Mesothelial cell of epicardium (in vitro differentiated cells): ENCODE results near the gene RAB17. TPM values are rescaled to one million over a fixed set of nuclear protein-coding genes. Genes with fewer than 3 reads are reported as not detected.

Experiments
- DNase-seq, 2 experiments: peaks; one replicate each; pipeline ENCODE4 v3.0.0; 2021; ENCODE audit warnings: low spot score in 2 of 2; ENCODE audit not compliant: unreplicated experiment in 2 of 2
- H3K27ac Mint-ChIP-seq: 2 replicates; pipeline ENCODE4 v1.8.0; 2021; ENCODE audit warnings: mixed read lengths
- H3K27me3 Mint-ChIP-seq: 2 replicates; pipeline ENCODE4 v1.8.0; 2021; ENCODE audit warnings: low read depth, mixed read lengths
- H3K36me3 Mint-ChIP-seq: 2 replicates; pipeline ENCODE4 v1.8.0; 2021; ENCODE audit warnings: mixed read lengths
- H3K4me1 Mint-ChIP-seq: 2 replicates; pipeline ENCODE4 v1.8.0; 2021; ENCODE audit warnings: mixed read lengths
- H3K4me3 Mint-ChIP-seq: 2 replicates; pipeline ENCODE4 v1.8.0; 2021; ENCODE audit warnings: mild to moderate bottlenecking, moderate library complexity, mixed read lengths
- H3K9me3 Mint-ChIP-seq: 2 replicates; pipeline ENCODE4 v1.8.0; 2021; ENCODE audit warnings: mixed read lengths
- total RNA-seq: library from RNA; stranded (reverse); gene quantifications from 3 replicates; pipeline ENCODE4 v1.2.1, GENCODE V29; 2021
- TF ChIP-seq, protein P1 (sequence below): fragments of 200-600 bp; sonication (generic); IDR thresholded peaks from one replicate; pipeline ENCODE4 v1.5.0; 2021; ENCODE audit warnings: antibody characterized with exemption; ENCODE audit not compliant: unreplicated experiment

Gene RAB17
- total RNA-seq, 1 donor from 2014 or later: 10.6 TPM

DNA sequence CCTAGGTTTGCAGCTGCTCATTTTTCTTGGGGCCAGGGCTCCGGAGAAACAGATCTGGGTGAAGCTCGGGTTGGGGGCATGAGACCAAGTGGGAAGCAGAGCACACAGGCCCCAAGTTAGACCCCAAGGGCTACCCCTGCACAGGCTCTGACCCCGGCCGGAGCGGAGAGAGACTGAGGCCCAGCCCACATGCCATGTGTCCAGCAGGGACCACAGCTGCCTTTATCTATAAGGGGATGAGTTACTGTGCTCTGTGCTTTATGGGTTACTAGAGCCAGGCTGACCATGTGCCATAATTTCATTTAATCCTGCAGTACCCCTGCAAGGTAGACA is 54.5 kb downstream of the RAB17 start:
- Mint-ChIP-seq H3K27ac (no peak overlapping the region), H3K9me3 (no peaks in the 10 kb centered on the region), H3K4me1 (peaks cover 11% of the 10 kb centered on the region), H3K27me3 (no peaks in the 10 kb centered on the region), H3K36me3 (no peaks in the 10 kb centered on the region), H3K4me3 (no peak overlapping the region)
- TF ChIP-seq, protein P1, sequence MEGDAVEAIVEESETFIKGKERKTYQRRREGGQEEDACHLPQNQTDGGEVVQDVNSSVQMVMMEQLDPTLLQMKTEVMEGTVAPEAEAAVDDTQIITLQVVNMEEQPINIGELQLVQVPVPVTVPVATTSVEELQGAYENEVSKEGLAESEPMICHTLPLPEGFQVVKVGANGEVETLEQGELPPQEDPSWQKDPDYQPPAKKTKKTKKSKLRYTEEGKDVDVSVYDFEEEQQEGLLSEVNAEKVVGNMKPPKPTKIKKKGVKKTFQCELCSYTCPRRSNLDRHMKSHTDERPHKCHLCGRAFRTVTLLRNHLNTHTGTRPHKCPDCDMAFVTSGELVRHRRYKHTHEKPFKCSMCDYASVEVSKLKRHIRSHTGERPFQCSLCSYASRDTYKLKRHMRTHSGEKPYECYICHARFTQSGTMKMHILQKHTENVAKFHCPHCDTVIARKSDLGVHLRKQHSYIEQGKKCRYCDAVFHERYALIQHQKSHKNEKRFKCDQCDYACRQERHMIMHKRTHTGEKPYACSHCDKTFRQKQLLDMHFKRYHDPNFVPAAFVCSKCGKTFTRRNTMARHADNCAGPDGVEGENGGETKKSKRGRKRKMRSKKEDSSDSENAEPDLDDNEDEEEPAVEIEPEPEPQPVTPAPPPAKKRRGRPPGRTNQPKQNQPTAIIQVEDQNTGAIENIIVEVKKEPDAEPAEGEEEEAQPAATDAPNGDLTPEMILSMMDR: no peak
- DNase-seq: no peak

DNA sequence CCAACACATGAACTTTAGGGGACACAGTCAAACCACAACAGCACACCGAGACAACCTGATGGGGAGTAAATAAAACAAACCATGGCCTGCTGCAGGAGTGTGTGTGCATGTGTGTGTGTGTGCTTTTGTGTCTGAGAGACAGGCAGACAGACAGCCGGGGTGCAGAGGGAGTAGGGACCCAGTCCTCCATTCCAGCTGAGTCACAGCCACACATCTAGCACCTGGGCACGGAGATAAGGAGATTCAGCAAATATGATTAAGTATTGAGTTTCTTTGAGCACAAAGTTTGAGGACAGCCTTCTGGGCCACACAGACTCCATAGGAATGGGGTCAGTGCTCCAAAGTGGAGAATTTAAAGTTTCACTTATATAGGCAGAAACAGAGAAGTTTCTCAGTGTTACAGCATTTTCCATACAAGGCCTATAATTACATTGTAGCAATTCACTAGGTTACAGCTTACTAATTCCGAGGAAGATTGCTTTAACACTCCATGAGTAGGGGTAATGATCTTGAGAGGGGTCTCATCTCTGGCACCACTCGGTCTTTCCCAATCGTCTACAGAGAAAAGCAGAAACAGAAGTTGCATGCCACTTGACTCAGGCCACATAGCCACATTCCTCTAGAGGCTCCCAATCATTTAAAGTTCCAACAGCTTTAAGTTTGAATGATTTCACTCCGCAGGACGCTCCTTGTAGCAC is 55.0 kb downstream of the RAB17 start:
- TF ChIP-seq, protein P1: no peak
- Mint-ChIP-seq H3K4me3 (no peak overlapping the region), H3K36me3 (no peaks in the 10 kb centered on the region), H3K9me3 (no peaks in the 10 kb centered on the region), H3K4me1 (peaks cover 16% of the 10 kb centered on the region), H3K27me3 (no peaks in the 10 kb centered on the region), H3K27ac (no peak overlapping the region)
- DNase-seq: no peak

DNA sequence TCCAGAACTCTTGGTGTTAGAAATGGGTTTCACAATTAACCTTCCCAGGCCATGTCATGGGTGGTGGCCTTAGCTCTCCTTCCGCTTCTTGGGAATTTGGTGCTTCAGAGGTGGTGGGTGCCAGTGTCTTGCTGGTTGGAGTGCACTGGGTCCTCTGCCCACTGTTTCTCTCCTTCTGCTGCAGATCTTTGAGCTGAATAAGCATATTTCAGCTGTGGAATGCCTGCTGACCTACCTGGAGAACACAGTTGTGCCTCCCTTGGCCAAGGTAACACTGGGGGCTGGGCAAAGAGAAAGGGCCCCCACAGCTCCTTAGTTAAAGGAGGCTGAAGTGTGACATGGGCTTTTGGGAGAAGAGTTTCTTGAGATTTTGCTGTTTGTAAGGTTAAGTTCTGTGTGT is 56.2 kb downstream of the RAB17 start:
- H3K36me3 Mint-ChIP-seq: no peaks in the 10 kb centered on the region
- no peak overlapping the region for H3K4me3 Mint-ChIP-seq
- H3K4me1 Mint-ChIP-seq: peaks cover 17% of the 10 kb centered on the region
- H3K27ac Mint-ChIP-seq: no peak overlapping the region
- TF ChIP-seq, protein P1: no peak
- no peaks in the 10 kb centered on the region for H3K9me3 Mint-ChIP-seq
- no peaks in the 10 kb centered on the region for H3K27me3 Mint-ChIP-seq
- no peak for DNase-seq

DNA sequence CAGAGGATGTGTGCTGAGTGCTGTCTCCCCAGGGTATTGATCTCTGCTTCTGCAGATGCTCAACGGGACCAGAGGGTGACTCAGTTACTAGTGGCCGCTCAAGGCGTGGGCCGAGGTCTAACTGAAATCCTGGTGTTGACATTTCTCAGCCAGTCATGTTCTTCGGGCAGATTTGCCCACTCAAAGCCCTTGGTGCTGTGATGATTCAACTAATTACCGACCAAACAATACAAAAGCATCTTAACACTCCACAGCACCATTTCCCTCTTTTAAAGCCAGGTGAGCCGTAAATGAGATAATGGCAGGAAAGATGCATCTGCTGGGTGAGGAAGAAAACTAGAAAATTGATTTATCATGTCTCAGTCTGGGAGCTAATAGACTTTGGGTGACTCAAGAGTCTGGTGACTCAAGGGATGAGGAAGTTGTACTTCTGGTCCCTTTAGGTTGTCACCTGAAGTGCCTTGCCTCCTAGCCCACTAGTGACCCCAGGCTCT is 56.8 kb downstream of the RAB17 start:
- no peak overlapping the region for H3K27ac Mint-ChIP-seq
- DNase-seq: no peak
- no peak overlapping the region for H3K4me3 Mint-ChIP-seq
- H3K9me3 Mint-ChIP-seq: no peaks in the 10 kb centered on the region
- no peaks in the 10 kb centered on the region for H3K27me3 Mint-ChIP-seq
- peaks cover under 1% of the 10 kb centered on the region for H3K36me3 Mint-ChIP-seq
- TF ChIP-seq, protein P1: no peak
- H3K4me1 Mint-ChIP-seq: peaks cover 17% of the 10 kb centered on the region

DNA sequence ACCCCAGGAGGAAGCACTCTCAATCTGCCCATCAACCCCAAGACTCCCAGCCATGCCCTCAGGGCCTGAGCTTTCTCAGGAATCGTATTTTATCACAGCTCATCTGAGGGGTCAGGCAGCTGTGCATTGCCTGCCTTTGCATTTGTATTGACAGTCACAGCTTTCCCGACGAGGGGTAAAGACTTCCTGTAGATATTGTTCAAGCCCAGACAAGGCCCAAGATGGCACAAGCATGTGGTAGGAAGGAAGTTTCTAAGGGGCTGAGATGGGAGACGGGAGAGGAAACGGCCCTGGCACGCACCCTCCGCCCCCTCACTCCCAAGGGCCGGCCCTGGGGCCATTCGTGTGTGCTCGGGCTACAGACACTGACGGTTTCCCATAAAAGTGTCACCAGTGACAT is 58.4 kb downstream of the RAB17 start:
- TF ChIP-seq, protein P1: no peak
- H3K36me3 Mint-ChIP-seq: peaks cover 2% of the 10 kb centered on the region
- no peaks in the 10 kb centered on the region for H3K27me3 Mint-ChIP-seq
- DNase-seq: no peak
- H3K27ac Mint-ChIP-seq: no peak overlapping the region
- H3K4me1 Mint-ChIP-seq: peaks cover 17% of the 10 kb centered on the region
- H3K4me3 Mint-ChIP-seq: no peak overlapping the region
- no peaks in the 10 kb centered on the region for H3K9me3 Mint-ChIP-seq
